Measurements from ENCODE around the gene TAF12.

The TAF12 gene

DNA sequence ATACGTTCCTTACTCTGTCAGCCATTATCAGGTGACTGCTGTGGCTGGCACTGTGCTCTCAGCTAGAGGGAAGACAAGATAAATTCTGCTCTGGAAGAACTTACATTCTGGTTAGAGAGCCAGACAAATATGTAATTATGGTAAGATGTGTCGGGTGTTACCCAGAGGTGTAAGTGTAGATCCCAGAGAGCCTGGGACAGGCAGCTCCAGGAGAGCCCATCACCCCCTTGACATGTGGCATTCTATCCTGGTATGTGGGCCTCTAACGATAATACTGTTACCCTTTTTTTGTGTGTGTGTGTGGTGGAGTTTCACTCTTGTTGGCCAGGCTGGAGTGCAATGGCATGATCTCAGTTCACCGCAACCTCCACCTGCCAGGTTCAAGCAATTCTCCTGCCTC is 71.0 kb downstream of the TAF12 start:
- Mint-ChIP-seq H3K4me3 (no peak overlapping the region), H3K27ac (ENCODE audit: low read depth) (no peak overlapping the region), H3K4me1 (no peaks in the 10 kb centered on the region), H3K9me3 (no peaks in the 10 kb centered on the region), H3K27me3 (no peaks in the 10 kb centered on the region), H3K36me3 (ENCODE audit: insufficient read depth) (peaks cover 68% of the 10 kb centered on the region)
- ATAC-seq (replicated peaks; ENCODE audit: extremely low read depth, poor library complexity, severe bottlenecking) (no peak), DNase-seq (ENCODE audit: low spot score in 2 of 2) (no peak)

DNA sequence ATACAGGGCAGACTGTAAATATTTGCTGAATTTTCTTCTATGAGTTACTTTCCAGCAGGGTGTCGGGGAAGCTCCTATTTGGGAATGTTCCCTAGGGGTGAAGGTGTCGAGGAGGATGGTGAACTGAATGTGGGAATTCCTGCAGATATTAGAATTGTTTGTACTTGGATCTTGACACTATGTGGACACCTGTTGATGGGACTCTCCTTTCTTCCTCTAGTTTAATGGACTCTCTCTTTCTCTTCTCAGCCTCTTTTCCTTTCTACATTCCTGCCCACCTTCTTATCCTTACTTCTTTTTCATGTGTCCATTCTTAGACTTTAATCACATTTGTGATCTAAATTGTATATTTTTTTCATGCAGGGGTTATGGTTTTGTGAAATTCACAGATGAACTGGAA is 75.9 kb downstream of the TAF12 start:
- no peak overlapping the region for H3K27ac Mint-ChIP-seq (ENCODE audit: low read depth)
- no peaks in the 10 kb centered on the region for H3K4me1 Mint-ChIP-seq
- DNase-seq (ENCODE audit: low spot score in 2 of 2) (no peak), ATAC-seq (replicated peaks; ENCODE audit: extremely low read depth, poor library complexity, severe bottlenecking) (no peak)
- H3K4me3 Mint-ChIP-seq: no peak overlapping the region
- H3K27me3 Mint-ChIP-seq: no peaks in the 10 kb centered on the region
- H3K9me3 Mint-ChIP-seq: no peaks in the 10 kb centered on the region
- H3K36me3 Mint-ChIP-seq (ENCODE audit: insufficient read depth): peaks cover 70% of the 10 kb centered on the region

DNA sequence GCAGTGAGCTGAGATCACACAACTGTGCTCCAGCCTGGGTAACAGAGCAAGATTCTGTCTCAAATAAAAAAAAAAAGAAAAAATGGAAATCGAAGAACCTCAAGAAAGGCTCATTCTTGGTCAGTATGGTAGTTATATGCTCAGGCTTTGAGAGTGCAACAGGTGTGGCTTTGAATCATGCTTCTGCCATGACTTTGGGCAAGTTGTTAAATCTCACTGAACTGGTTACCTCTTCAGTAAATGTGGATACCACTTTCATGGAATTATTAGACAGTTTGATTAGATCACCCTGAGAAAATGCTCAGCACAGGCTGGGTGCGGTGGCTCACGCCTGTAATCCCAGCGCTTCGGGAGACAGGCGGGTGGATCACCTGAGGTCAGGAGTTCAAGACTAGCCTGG is 77.1 kb downstream of the TAF12 start:
- ATAC-seq (replicated peaks; ENCODE audit: extremely low read depth, poor library complexity, severe bottlenecking): no peak
- Mint-ChIP-seq H3K27ac (ENCODE audit: low read depth) (no peak overlapping the region), H3K27me3 (no peaks in the 10 kb centered on the region), H3K36me3 (ENCODE audit: insufficient read depth) (peaks cover 72% of the 10 kb centered on the region), H3K9me3 (no peaks in the 10 kb centered on the region), H3K4me1 (no peaks in the 10 kb centered on the region), H3K4me3 (no peak overlapping the region)
- DNase-seq (ENCODE audit: low spot score in 2 of 2): no peak

DNA sequence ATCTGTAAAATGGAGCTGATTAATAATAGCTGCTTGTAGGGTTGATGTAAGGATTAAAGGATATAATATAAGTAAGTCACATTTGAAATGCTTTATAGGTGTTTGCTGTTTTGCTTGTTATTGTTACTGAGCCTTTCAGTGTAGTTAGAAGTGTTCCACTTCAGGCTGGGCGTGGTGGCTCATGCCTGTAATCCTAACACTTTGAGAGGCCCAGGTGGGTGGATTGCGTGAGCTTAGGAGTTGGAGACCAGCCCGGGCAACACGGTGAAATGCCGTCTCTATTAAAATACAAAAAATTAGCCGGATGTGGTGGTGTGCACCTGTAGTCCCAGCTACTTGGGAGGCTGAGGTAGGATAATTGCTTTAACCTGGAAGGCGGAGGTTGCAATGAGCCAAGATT is 77.8 kb downstream of the TAF12 start:
- peaks cover 71% of the 10 kb centered on the region for H3K36me3 Mint-ChIP-seq (ENCODE audit: insufficient read depth)

DNA sequence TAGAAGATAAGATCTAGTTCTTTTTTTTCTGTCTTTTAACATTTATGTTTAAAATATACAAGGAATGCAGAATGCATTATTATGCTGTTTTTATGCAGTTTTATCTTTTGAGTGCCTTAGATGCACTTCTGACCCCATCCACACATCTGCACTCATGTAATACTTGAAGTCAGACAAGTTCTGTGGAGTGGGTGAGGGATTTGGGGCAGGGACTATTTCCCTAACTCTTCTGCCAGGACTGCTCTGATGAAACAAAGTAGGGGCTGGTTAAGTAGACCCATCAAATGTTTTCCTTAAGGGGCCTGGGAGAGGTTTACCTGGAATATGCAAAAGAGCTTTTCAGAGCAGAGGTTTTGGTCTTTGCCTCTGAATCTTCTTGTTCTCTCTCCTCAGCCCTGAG is 78.6 kb downstream of the TAF12 start:
- ATAC-seq (replicated peaks; ENCODE audit: extremely low read depth, poor library complexity, severe bottlenecking): no peak
- H3K27ac Mint-ChIP-seq (ENCODE audit: low read depth): no peak overlapping the region
- no peaks in the 10 kb centered on the region for H3K9me3 Mint-ChIP-seq
- no peak for DNase-seq (ENCODE audit: low spot score in 2 of 2)
- H3K4me1 Mint-ChIP-seq: no peaks in the 10 kb centered on the region
- no peaks in the 10 kb centered on the region for H3K27me3 Mint-ChIP-seq
- H3K4me3 Mint-ChIP-seq: no peak overlapping the region
- H3K36me3 Mint-ChIP-seq (ENCODE audit: insufficient read depth): peaks cover 75% of the 10 kb centered on the region

More for the DNA sequence above, 77.8 kb downstream of the TAF12 start:
- Mint-ChIP-seq H3K4me3 (no peak overlapping the region), H3K27ac (ENCODE audit: low read depth) (no peak overlapping the region), H3K4me1 (no peaks in the 10 kb centered on the region), H3K9me3 (no peaks in the 10 kb centered on the region), H3K27me3 (no peaks in the 10 kb centered on the region)
- ATAC-seq (replicated peaks; ENCODE audit: extremely low read depth, poor library complexity, severe bottlenecking): no peak
- DNase-seq (ENCODE audit: low spot score in 2 of 2): no peak

DNA sequence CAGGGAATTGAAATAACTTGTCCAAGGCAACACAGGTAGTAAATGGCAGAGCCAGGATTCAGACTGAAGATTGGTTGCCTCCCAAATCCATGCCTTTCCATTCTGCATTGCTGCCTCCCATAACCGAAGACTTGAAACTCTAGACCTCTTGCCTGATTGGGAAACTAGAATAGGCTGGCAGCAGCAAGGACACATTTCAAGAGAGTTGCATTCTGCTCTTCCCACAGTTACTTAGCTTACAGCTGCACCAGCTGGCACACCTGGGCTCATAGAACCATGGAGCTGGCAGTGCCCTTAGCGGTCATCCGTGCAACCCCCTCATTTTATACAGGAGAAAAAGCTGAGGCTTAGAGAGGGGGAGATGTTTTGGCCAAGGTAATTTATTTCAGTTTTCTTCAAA is 82.0 kb downstream of the TAF12 start:
- H3K27ac Mint-ChIP-seq (ENCODE audit: low read depth): no peak overlapping the region
- peaks cover 80% of the 10 kb centered on the region for H3K36me3 Mint-ChIP-seq (ENCODE audit: insufficient read depth)
- ATAC-seq (replicated peaks; ENCODE audit: extremely low read depth, poor library complexity, severe bottlenecking) (no peak), DNase-seq (ENCODE audit: low spot score in 2 of 2) (no peak)
- no peaks in the 10 kb centered on the region for H3K4me1 Mint-ChIP-seq
- no peaks in the 10 kb centered on the region for H3K9me3 Mint-ChIP-seq
- no peak overlapping the region for H3K4me3 Mint-ChIP-seq
- no peaks in the 10 kb centered on the region for H3K27me3 Mint-ChIP-seq
